Caco-2 (cell line): Measurements from ENCODE around the gene IL17F. TPM values are rescaled to one million over a fixed set of nuclear protein-coding genes. Genes with fewer than 3 reads are reported as not detected.

Experiments used
- BruUV-seq: library from RNA; stranded (reverse); fragments of 400-500 nt; replicated peaks from 2 replicates; lab custom pipeline; 2021; lab: Mats Ljungman, UMichigan
- CTCF ChIA-PET: fragments of 300-600 bp; sonication (Branson Sonifier 250); formaldehyde crosslinking; loops from one replicate; lab custom pipeline; 2022; ENCODE audit warnings: antibody characterized with exemption; lab: Charles Lee
- POLR2A ChIA-PET: fragments of 300-600 bp; sonication (Branson Sonifier 250); formaldehyde crosslinking; loops from one replicate; lab custom pipeline; 2022; ENCODE audit warnings: antibody characterized with exemption; lab: Charles Lee
- DNase-seq, 2 experiments: peaks; one replicate each; pipeline versions ENCODE4 v3.0.0 to v3.0.0-alpha.2; 2020 to 2022
- H3K27me3 ChIP-seq: replicated peaks from 2 replicates; pipeline ENCODE4 v1.6.0; 2011; ENCODE audit warnings: low read length; ENCODE audit not compliant: control insufficient read depth, insufficient read depth
- H3K36me3 ChIP-seq: 2 replicates; pipeline ENCODE4 v1.5.1; 2011; ENCODE audit warnings: low read length; ENCODE audit not compliant: control insufficient read depth, insufficient read depth
- H3K4me1 ChIP-seq: fragments of 250-450 bp; sonication (Bioruptor Pico); 2 replicates; pipeline ENCODE4 v1.5.1; 2020; ENCODE audit warnings: mild to moderate bottlenecking
- H3K4me3 ChIP-seq: 2 replicates; pipeline ENCODE4 v1.5.1; 2011; ENCODE audit warnings: low read depth, mild to moderate bottlenecking, control low read depth, low read length
- H3K9me3 ChIP-seq: fragments of 250-450 bp; sonication (Bioruptor Pico); 2 replicates; pipeline ENCODE4 v1.5.1; 2020; ENCODE audit warnings: mild to moderate bottlenecking, moderate library complexity
- H3K27ac Mint-ChIP-seq: one replicate; pipeline ENCODE4 v1.8.0; 2022; ENCODE audit warnings: mixed read lengths; ENCODE audit not compliant: unreplicated experiment
- H3K27me3 Mint-ChIP-seq: one replicate; pipeline ENCODE4 v1.8.0; 2022; ENCODE audit warnings: mixed read lengths; ENCODE audit not compliant: insufficient read depth, unreplicated experiment
- H3K36me3 Mint-ChIP-seq: one replicate; pipeline ENCODE4 v1.8.0; 2022; ENCODE audit warnings: mild to moderate bottlenecking, mixed read lengths; ENCODE audit not compliant: insufficient read depth, unreplicated experiment
- H3K4me1 Mint-ChIP-seq: one replicate; pipeline ENCODE4 v1.8.0; 2022; ENCODE audit warnings: low read depth, mixed read lengths; ENCODE audit not compliant: unreplicated experiment
- H3K4me3 Mint-ChIP-seq: one replicate; pipeline ENCODE4 v1.8.0; 2022; ENCODE audit warnings: mild to moderate bottlenecking, moderate library complexity, mixed read lengths; ENCODE audit not compliant: unreplicated experiment
- H3K9me3 Mint-ChIP-seq: one replicate; pipeline ENCODE4 v1.8.0; 2022; ENCODE audit warnings: mixed read lengths; ENCODE audit not compliant: unreplicated experiment
- CTCF ChIP-seq, 2 experiments: fragments of 200-600 bp in 1 of 2; IDR thresholded peaks; 1 replicate in 1 of 2; 2 replicates in 1 of 2; pipeline versions ENCODE4 v1.5.1 to v1.8.0; 2011 to 2022; ENCODE audit warnings: antibody characterized with exemption in 1 of 2, control low read depth in 1 of 2, inconsistent platforms in 1 of 2, low read depth in 1 of 2, low read length in 1 of 2, mild to moderate bottlenecking in 1 of 2, moderate library complexity in 1 of 2; ENCODE audit not compliant: insufficient read depth in 1 of 2, severe bottlenecking in 1 of 2, unreplicated experiment in 1 of 2
- intact Hi-C: fragments of 100-400 bp; cut with micrococcal nuclease; formaldehyde crosslinking; loops from one replicate; pipeline ENCODE4 v1.10.0; 2022; ENCODE audit not compliant: unreplicated experiment
- total RNA-seq: library from RNA; stranded (reverse); gene quantifications from 2 replicates; pipeline ENCODE4 v1.2.3, GENCODE V29; 2022

Gene IL17F
- total RNA-seq, 1 experiment from 2014 or later = not detected

- no peak overlapping the region for H3K4me3 Mint-ChIP-seq
- no peak overlapping the region for H3K27ac Mint-ChIP-seq
- ChIA-PET CTCF (no interaction called here), POLR2A (no interaction called here)
- H3K27me3 Mint-ChIP-seq = peaks cover 8% of the 10 kb centered on the region
- 0 out of 2 replicates have a peak, but pooled peaks cover 3% of the 10 kb centered on the region for H3K4me1 ChIP-seq
- H3K9me3 ChIP-seq = no peaks in the 10 kb centered on the region
- H3K36me3 Mint-ChIP-seq = no peaks in the 10 kb centered on the region
- DNase-seq = no peak
- H3K9me3 Mint-ChIP-seq = no peaks in the 10 kb centered on the region
- no peak overlapping the region for H3K4me3 ChIP-seq
- TF ChIP-seq CTCF (IDR thresholded peaks at IDR 0.05; ENCODE audit: insufficient read depth in 1 of 2, low read depth in 1 of 2, low read length in 1 of 2, severe bottlenecking in 1 of 2, unreplicated experiment in 1 of 2) = no peak
- H3K27me3 ChIP-seq = no peaks in the 10 kb centered on the region
- H3K36me3 ChIP-seq = no peaks in the 10 kb centered on the region
- peaks cover 6% of the 10 kb centered on the region for H3K4me1 Mint-ChIP-seq
- BruUV-seq = no TSS peak
- intact Hi-C loops = loop anchor here (5.0 kb wide), 1 partner anchor 35 kb away; no protein-coding TSS in a partner anchor
Measured at GRCh38 chr6:52216932-52217575, 27.2 kb downstream of the IL17F start.

DNA sequence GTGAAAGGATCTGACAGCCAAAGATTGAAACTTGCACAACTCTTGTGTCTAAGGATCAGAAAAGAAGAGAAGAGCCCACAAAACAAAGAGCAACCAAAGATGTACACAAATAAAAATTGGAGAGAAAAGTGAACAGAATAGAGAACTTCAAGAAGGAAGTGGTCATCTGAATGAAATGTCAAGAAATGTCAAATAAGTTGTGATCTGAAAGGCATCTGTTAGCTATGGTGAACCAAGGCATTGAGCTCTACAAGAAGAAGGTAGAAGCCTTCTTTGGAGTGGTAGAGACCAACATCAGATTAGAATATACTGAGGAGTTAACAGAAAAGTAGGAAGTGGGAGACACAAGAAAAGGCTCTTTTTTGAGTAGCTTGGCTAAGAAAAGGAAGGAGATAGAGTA lies 28.5 kb downstream of the IL17F start:
- CTCF ChIA-PET = no interaction called here
- DNase-seq = no peak
- no peaks in the 10 kb centered on the region for H3K4me1 Mint-ChIP-seq
- H3K36me3 Mint-ChIP-seq = no peaks in the 10 kb centered on the region
- H3K4me3 ChIP-seq = no peak overlapping the region
- no peak overlapping the region for H3K4me3 Mint-ChIP-seq
- no TSS peak for BruUV-seq
- H3K27ac Mint-ChIP-seq = no peak overlapping the region
- no peaks in the 10 kb centered on the region for H3K36me3 ChIP-seq
- no peak for TF ChIP-seq CTCF (IDR thresholded peaks at IDR 0.05; ENCODE audit: insufficient read depth in 1 of 2, low read depth in 1 of 2, low read length in 1 of 2, severe bottlenecking in 1 of 2, unreplicated experiment in 1 of 2)
- 0 out of 2 replicates have a peak, but pooled peaks cover 3% of the 10 kb centered on the region for H3K4me1 ChIP-seq
- no peaks in the 10 kb centered on the region for H3K27me3 ChIP-seq
- peaks cover 8% of the 10 kb centered on the region for H3K27me3 Mint-ChIP-seq
- POLR2A ChIA-PET = no interaction called here
- H3K9me3 Mint-ChIP-seq = no peaks in the 10 kb centered on the region
- H3K9me3 ChIP-seq = no peaks in the 10 kb centered on the region
- intact Hi-C loops = loop anchor here (5.0 kb wide), 1 partner anchor 33 kb away; no protein-coding TSS in a partner anchor

- intact Hi-C loops = no loop called here
- CTCF ChIA-PET = interaction anchor here (0.6 to 1.1 kb wide), 2 partner anchors 21 to 50 kb away, joined by 3 to 4 read pairs; no protein-coding TSS in a partner anchor
Measured at GRCh38 chr6:52213127-52213526, 31.2 kb downstream of the IL17F start.

More at GRCh38 chr6:52213127-52213526, 31.2 kb downstream of the IL17F start:
- Mint-ChIP-seq H3K4me1 (no peaks in the 10 kb centered on the region), H3K27me3 (peaks cover 10% of the 10 kb centered on the region), H3K4me3 (no peak overlapping the region), H3K27ac (no peak overlapping the region), H3K9me3 (no peaks in the 10 kb centered on the region), H3K36me3 (no peaks in the 10 kb centered on the region)
- BruUV-seq = no TSS peak
- Histone ChIP-seq H3K27me3 (no peaks in the 10 kb centered on the region), H3K4me1 (0 out of 2 replicates have a peak, but pooled peaks cover 3% of the 10 kb centered on the region), H3K4me3 (no peak overlapping the region), H3K36me3 (no peaks in the 10 kb centered on the region), H3K9me3 (no peaks in the 10 kb centered on the region)
- TF ChIP-seq CTCF (IDR thresholded peaks at IDR 0.05; ENCODE audit: insufficient read depth in 1 of 2, low read depth in 1 of 2, low read length in 1 of 2, severe bottlenecking in 1 of 2, unreplicated experiment in 1 of 2) = no peak
- POLR2A ChIA-PET = no interaction called here
- DNase-seq = no peak
